ENCODE measurements around the gene PITX1.

PITX1 gene

DNA sequence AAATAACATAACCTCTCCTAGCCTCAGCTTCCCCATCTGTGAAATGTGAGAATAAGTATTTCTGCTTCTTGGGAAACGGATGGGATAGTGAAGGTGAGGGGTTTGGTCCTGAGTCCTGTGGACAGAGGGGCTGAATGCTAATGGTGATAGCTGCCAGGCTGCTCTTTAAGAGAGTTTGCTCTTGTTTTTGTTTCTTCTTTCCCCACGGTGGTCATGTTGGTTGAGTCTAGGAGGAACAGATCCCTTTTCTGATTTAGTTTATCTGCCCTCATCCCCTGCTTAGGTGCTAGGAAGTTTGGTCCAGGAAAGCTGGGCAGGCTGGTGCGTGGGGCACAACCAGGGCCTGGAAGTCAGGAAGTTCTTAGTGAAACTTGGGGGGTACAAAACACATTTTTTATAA lies 7.7 kb upstream of the PITX1 start:
- no peak for DNase-seq (ENCODE audit: low read depth)

DNA sequence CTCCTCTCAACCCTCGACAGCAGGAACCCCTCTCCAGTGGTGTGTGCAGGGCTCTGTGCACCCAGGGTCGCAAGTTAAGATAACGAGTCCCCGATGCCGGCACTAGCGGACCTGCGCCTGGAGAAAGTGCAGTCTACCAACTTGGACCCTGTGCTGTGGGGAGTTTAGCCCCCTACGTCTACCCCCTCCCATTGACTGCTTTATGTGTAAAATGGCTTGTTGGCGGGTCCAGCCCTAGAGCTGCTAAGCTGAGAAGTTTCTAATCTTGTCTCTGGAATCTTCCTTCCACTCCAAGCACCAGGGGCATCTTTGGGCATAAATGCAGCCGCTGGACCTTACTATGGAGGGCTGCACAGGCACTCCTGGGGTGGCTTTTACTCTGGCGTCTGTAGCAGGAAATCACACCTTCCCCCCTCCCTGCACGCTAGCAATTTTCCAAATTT lies 7.1 kb upstream of the PITX1 start:
- DNase-seq (ENCODE audit: low read depth): no peak

DNA sequence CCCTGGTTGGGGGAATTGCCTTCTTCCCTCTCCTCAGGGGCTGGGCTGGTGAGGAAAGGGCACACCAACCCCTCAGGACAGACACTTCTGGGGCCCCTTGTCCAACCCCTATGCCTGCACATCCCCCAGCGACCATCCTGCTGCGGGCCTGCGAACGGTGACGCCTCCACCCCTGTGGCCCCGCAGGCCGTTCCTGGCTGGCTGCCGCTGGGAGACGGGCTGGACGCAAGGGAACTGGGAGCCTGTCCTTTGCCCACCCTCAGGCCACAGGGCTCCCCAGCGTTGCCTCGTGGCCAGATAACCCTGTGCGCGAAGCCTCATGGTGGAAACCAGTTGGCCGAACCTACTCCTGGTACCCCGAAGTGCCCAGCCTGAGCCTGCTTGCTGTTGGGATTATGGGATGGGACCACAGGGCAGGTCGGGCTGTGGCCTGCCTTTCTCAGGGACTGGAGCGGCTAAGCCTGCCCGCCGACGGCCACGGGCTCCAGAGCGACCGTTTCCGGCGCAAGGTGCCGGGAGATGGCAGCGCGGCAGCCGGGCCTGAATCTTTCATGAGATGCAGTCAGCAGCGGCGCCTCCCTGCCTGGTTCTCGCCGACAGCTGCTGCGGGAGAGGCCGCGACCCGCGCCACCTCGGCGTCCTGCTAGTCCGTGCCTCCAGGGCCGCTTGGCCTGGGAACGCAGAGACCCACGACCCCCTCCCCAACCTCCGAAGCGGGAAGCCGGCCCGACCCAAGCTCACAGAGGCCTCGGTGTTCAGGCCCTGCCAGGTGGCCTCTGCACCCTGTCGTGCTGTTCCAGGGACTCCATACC lies 6.5 kb upstream of the PITX1 start:
- DNase-seq (ENCODE audit: low read depth): no peak

DNA sequence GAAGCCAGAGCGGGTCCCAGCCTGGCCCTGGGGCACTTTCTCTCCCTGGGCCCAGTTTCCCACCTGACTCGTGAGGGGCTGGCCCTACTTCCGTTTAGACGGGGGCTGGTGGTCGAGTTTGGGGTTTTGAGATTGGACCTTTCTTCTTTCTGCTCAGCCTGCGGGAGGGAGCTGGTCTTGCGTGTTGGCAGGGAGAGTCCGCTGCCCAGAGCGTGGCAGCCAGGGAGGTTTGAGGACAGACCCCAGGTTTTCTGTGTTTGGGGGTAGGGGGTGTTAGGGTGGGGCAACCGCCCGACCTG lies 6.0 kb upstream of the PITX1 start:
- no peak for DNase-seq (ENCODE audit: low read depth)

DNA sequence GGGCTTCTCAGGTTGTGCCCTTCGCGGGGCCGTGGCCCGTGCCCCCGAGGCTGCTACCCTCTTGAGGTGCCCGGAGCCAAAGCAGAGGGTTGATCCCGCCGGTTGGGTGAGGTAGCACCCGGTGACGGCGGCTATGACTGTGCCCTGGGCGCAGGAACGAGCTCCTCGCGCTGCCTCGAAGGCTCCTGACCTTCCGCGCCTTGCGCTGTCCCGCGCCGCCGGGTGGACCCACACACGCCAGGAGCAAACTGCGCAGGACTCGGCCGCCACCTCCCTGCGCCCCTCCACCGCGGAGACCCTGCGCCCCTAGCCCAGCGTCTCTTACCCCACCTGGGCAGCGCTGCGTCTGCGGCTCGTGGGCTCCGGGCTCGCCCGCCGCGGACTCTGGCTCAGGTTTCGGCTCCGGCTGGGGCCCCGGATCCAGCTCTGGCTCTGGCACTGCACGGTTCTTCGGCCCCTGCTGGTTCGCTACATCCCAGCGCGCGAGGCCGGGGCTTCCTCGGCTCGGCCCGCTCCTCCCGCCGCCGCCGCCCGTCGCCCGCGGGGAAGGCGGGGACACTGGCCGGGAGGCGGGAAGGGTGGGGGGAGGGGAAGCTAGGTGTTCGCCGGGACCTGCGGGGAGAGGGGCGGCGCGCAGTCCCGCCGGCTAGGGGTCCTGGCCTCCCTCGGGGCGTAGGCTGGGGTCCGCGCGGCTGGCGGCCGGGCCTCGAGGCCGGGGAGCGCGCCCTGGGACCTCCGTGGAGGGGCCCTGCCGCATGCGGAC lies 5.4 kb upstream of the PITX1 start:
- no peak for DNase-seq (ENCODE audit: low read depth)

DNA sequence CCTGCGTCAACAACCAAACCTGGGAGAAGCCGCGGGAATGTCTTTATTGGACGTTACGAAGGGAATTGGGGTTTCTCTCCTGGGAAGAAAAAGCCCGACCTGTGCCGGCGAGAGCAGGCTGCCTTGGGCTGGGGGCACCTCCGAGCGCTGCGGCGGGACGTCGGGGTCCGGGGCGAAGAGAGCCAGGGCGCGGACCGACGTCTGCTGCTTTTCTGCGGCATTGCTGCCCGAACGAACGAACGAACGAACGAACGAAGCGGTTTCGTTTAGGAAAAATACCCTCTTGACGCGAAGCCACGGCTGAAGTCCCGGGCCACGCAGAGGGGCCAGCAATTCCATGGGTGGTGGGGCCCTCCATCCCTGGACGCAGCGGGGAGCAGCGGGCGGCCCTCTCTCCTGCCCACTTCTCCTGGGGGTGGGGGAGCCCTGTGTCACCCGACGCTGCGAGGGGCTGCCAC lies 4.8 kb upstream of the PITX1 start:
- no peak for DNase-seq (ENCODE audit: low read depth)

DNA sequence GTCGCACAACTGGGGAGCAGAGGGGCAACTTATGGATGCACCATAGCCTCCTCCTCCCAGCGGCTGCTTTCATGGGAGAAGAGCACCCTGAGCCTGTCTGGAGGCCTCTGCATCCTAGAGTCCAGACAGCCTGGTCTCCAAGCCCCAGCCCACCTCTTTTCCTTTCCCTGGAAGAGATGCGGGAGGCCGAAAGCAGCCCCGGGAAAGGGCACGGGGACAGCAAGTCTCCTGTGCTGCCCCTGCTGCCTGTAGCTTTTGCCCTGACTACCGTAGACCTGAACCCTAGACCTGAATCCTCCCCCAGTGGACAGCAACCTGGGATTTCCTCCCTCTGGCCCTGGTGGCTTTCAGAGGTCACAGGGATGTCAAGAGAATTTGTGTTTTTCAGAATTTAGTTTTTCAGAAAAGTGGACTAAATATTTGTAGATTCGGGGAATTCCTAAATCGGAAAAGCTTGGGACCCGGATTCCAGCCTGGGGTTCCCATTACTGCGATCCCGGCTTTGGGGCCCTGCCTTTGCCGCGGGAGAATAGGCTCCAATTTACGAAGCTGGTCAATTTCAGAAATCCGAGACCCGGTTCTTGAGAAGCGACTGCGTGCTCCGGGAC lies 4.3 kb upstream of the PITX1 start:
- no peak for DNase-seq (ENCODE audit: low read depth)

DNA sequence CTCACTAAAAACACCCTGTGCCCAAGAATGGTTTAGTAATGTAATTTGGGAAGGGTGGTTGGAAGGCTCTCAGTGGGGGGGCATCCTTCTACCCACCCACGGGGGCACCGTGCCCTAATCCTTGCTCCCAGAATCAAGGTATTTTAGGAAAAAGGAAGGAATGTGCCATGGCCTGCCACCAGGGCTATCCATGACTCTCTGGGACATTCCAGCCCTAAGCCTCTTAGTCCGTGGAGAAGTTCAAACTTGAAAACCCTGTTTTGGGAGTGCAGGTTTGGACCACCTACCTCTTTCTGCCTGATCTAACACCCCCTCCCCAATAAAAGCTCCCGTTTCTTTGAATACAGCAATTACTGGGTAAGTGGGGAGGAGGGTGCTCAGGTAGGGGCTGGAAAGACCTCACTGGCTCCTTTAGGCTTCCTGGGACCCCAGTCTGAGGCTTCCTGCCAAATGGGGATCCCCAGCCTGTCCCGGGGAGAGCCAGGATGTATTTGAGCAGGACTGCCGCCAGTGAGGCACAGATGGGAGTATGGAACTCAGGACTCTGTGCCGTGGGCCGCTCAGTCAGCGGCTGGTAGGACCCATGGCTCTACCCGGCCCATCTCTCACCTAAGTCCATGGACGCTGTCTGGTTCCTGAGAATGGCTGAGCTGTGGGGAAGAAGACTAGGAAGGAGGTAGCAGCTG lies 3.6 kb upstream of the PITX1 start:
- no peak for DNase-seq (ENCODE audit: low read depth)

DNA sequence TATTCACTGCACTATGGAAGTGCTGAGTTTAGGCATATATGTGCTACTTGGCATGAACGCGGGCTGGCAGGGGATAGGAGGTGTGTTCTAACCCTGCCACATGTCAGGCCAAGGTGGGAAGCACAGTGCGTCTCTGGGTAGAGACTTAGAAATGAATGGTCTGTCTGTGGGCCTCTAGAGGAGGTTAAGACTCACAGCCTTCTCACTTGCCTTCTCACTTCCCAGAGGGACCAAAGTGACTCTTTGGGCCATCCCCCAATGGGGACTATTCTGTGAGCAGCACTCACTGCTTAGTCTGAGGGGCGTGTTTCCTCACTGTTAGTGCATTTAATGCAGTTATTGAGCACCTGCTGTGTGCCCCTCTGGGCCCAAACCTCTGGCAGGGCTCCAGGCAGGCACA lies 2.4 kb upstream of the PITX1 start:
- no peak for DNase-seq (ENCODE audit: low read depth)

DNA sequence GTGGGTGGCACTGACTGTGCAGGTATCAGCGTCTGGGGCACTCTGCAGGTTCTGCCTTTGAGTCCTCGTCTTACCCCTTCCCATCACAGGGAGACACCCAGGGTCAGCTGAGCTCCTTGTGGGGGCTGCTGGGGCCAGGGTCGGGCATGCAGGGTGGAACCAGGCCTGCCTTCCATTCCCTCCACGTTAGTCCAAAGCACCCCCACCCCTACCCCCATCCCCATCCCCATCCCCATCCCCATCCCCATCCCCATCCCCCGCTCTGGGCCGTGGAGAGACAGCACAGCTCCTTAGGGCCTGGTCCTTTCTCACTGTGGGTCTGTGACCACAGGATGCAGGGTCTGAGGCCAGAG lies 1.6 kb upstream of the PITX1 start:
- no peak for DNase-seq (ENCODE audit: low read depth)

DNA sequence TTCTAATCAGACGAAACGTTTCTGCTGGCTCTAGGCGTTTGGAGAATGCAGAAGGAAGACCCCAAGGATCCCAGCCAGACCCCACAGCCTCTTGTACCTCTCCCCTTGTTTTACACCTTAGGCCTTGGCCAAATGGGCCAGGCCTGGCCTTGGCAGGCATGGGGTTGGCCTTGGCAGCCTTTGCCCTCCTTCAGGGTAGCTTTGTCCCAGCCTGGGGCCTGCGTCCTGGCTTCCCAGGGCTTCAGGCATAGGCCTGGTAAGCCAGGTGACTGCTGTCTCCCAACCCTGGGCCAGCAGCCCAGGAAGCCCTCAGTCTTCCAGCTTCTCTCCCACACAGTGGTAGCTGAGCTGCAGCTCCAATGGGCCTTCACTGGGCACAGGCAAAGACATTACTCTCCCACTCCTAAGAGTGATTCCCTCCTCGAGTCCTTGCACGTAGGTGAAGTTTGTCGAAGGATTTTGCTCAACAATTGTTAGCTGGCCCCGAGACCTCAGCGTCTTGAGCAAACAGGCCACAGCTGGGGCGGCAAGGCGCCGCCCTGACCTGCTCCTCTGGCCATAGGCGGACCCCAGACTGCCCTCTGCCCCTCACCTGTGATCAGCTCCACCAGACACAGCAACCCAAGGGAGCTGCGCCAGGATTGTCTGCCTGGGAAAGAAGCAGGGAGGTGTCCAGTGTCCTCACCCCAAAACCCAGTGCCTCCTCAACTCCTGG lies 1.1 kb upstream of the PITX1 start:
- no peak for DNase-seq (ENCODE audit: low read depth)

DNA sequence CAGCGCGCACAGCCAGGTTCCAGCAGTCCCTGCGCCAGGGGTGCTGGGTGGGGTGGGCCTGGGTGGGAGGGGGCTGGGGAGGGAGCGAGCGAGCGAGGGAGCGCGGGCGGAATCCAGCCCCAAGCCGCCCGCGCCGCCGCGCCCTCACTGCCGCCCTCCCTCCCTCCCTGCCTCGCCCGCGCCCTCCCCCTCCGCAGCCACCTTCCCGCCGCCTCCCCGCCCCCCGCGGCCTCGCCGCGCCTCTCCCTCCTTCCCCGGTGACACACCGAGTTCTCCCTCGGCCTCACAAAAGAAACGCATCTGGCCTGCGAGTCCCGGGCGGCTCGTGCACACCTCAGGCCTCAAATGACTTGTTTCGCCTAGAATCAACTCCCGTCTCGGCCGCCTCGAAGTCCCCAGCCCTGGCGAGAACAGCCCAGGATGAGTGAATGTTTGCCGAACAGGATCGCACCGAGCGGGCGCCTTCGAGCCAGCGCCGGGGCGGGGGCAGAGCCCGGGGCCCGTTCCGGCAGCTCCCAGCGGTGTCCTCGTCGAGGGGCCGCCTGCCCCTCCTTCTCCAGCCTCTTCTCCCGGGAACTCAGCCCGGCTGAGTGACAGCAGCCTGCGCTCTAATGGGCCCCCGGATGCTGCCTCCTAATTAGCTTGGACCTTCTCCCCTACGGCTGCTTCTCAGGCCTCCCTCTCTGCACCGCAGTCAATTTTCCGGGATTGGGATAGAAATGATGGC lies 371 bp upstream of the PITX1 start:
- peak; percentile 14 for DNase-seq (ENCODE audit: low read depth)

DNA sequence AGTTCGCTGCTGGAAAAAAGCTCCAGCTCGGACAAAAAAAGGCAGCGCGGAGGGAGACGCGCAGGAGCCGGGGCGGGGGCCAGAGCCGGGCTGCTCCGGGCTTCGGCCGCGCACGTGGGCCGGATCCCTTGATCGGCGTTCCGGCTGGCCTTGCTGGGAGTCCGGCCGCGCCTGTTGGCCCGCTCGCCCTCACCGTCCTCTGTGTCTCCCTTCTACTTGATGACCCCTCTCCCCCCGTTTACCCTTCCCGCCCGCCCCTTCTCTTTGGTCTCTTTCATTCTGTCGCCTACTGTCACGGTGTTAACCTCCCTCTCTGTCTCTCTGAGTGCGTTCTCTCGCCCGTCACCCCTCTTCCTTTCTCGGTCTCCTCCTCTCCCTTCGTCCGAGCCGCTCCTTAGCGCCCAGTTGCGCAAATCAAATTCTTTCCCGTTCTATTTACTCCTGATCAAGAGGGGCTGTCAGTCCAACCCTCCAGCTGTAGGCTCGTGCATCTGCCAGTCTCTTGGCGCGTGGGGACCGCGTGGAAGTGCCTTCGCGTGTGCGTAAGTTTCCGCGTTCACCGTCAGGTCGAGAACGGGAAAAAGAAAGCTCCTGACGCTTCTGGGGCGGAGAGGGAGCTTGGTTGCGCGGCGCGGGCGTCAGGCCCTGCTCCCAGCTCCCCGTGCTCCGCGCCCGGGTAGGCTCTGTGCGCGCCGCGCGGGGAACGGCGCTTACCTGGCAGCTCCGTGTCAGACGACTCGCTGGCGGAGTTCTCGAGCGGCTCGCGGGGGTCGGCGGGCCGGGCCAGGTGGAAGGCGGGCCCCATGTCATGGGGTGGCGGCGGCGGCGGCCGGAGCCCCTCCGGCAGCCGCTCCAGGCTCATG lies 798 bp downstream of the PITX1 start:
- DNase-seq (ENCODE audit: low read depth): peak; percentile 5

DNA sequence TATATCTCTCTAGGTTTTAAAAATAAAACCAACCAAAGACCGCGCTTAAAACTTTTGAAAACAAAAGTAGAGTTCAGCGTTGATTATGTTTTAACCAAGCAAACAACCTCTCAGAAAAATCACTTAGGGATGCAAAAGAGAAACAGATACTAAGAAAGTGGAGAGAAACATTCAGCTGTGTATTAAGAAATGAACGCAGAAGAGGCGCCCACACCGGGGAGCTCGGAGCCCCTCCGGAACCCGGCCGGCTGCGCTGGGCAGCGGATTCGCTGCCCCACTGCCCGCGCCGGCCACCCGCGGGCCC lies 1.4 kb downstream of the PITX1 start:
- no peak for DNase-seq (ENCODE audit: low read depth)

DNA sequence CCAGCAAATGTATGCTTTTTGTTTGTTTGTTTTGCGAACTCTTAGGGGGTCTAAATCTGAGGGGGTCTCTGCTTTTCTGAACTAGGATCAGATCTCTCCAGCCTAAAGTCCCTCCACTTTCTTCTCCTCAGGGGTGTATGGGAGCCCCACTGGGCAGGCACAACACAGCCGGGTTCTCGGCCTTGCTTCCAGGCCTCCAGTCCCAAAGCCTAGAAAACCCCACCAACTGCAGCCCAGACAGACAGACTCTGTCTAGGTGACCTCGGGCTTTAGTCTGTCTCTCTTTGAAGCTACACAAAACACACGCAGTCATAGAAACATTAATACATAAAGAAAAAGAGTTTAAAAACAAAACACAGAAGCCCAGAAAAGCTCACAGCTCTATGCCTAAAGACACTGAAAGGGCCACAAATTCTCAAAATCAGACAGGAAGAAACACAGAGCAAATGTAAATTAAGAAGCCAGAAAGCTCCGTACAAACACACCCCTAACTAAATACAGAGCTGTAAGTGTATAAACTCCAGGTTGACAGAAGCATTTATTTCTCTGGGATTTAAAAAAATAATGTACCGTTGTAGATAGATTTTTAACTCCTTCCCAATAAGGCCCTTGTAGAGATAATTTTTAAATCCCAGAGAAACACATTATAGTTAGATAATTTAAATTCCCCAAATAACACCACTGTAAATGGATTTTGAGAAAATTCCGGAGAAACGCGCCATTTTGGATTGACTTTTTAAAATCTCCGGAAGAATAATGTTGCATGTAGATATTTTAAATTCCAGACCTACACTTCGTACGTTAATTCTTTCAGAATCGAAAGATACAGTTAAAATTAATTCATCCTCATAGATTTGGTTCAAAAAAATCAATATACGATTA lies 2.0 kb downstream of the PITX1 start:
- DNase-seq (ENCODE audit: low read depth): no peak

DNA sequence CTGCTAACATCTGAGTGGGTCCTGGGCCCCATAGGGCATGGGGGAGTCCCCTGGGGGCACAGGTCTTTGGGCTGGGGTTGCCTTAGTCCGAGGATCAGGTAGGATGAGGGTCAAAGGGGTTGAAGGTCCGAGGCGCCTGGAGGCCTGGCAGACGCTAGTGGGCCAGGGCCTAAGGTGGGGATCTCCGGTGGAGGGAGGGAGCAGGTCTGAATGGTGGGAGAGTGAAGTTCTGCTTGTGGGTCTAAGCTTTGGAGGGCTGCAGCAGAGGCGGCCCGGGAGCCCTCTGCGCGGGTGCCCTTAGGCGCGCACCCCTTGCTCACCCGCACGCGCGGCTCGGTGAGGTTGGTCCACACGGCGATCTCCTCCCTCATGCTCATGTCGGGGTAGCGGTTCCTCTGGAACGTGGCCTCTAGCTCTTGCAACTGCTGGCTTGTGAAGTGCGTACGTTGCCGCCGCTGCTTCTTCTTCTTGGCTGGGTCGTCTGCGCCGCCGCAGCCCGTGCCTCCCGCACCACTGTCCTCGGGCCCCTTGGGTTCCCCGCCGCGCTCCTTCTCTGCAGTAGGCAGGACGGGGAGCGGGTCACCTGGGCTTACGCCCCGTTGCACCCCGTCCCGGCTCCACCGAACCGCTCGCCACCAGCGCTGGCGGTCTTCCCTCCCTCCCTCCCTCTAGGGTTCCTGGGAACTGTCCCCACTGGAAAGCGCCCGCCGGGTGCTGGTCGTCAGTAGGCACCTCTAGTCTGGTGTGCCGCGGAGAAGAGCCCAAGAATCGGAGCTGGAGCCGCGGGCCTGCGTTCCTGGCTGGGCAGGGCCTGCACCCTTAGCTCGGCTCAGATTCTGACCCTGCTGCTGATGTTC lies 2.8 kb downstream of the PITX1 start:
- no peak for DNase-seq (ENCODE audit: low read depth)

DNA sequence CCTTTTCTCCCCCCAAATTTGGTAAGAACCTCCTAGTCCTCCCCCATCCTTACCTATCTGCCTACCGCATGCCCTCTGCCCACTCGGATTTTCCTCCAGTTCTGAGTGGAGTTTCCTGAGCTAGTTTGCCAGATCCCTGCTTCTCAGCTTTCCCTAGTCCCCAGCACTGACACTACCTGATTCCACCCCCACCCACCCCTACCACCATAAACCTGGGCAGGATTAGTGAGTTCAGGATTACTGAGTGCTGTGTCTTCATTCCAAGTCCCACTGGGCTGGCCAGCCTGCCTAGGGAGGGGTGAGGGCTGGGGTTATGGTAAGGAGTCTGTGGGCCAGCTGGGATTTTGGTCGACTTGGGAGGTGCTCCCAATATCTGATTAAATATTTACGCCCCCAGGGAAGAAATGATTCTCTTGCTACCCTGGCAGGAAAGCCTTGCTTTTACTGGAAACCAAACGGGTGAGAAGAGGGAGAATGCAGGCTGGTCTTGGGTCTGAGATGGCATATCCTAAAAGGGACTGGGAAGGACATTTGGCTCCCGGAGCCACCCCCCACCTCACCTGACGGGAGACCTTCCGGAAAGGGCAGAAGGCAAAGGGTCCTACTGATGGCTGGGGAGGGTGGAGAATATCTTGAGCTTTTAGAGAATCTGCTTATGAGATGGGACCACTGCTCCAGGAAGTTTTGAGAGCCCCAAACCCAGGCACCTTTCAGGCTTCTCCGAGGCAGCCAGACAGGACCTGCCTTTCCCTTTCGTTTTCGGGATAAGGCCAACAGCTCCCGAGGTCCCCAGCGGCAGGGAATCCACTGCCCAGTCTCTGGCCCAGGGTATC lies 3.7 kb downstream of the PITX1 start:
- no peak for DNase-seq (ENCODE audit: low read depth)
